WTC11 (cell line): Measurements from ENCODE around the gene MAN2B2. TPM values are rescaled to one million over a fixed set of nuclear protein-coding genes. Genes with fewer than 3 reads are reported as not detected.

Source experiments
- ATAC-seq: fragments of 200-7000 bp; cut with Tn5 transposase; 2 replicates; pipeline ENCODE4 v1.10.0; 2021; ENCODE audit warnings: mild to moderate bottlenecking, moderate library complexity
- CTCF ChIA-PET: fragments of 300-600 bp; sonication (Branson Sonifier 250); formaldehyde crosslinking; loops from one replicate; lab custom pipeline; 2021; ENCODE audit warnings: antibody characterized with exemption; lab: Charles Lee
- POLR2A ChIA-PET: fragments of 350-600 bp; sonication (Branson Sonifier 250); formaldehyde crosslinking; loops from one replicate; lab custom pipeline; 2021; ENCODE audit warnings: antibody characterized with exemption; lab: Charles Lee
- DNase-seq: peaks from one replicate; pipeline ENCODE4 v3.0.0; 2021; ENCODE audit warnings: low spot score
- H3K27ac Mint-ChIP-seq: 2 replicates; pipeline ENCODE4 v1.8.0; 2021; ENCODE audit warnings: mixed read lengths
- H3K27me3 Mint-ChIP-seq: 2 replicates; pipeline ENCODE4 v1.8.0; 2021; ENCODE audit warnings: low read depth, mild to moderate bottlenecking, moderate library complexity, mixed read lengths
- H3K36me3 Mint-ChIP-seq: 2 replicates; pipeline ENCODE4 v1.8.0; 2021; ENCODE audit warnings: mixed read lengths
- H3K4me1 Mint-ChIP-seq: 2 replicates; pipeline ENCODE4 v1.8.0; 2022; ENCODE audit warnings: mixed read lengths
- H3K4me3 Mint-ChIP-seq: 2 replicates; pipeline ENCODE4 v1.8.0; 2021; ENCODE audit warnings: mild to moderate bottlenecking, moderate library complexity, mixed read lengths
- H3K9me3 Mint-ChIP-seq: 2 replicates; pipeline ENCODE4 v1.8.0; 2021; ENCODE audit warnings: mixed read lengths
- AR ChIP-seq: fragments of 250-450 bp; sonication (Bioruptor Pico); IDR thresholded peaks from 2 replicates; pipeline ENCODE4 v1.9.0; 2021; ENCODE audit warnings: mild to moderate bottlenecking
- ARID4B ChIP-seq: sonication (generic); formaldehyde crosslinking; IDR thresholded peaks from 2 replicates; pipeline ENCODE4 v1.8.0; 2023; ENCODE audit warnings: missing genetic modification reagents, mild to moderate bottlenecking, borderline replicate concordance
- E2F4 ChIP-seq: sonication (generic); formaldehyde crosslinking; IDR thresholded peaks from 2 replicates; pipeline ENCODE4 v1.8.1; 2022; ENCODE audit warnings: low read depth, mild to moderate bottlenecking, moderate library complexity, missing genetic modification reagents, borderline replicate concordance
- ELF4 ChIP-seq: sonication (generic); formaldehyde crosslinking; IDR thresholded peaks from 2 replicates; pipeline ENCODE4 v1.8.1; 2022; ENCODE audit warnings: low read depth, mild to moderate bottlenecking, moderate library complexity, missing genetic modification reagents
- GABPB1 ChIP-seq: sonication (generic); formaldehyde crosslinking; IDR thresholded peaks from 2 replicates; pipeline ENCODE4 v1.8.1; 2023; ENCODE audit warnings: mild to moderate bottlenecking, missing genetic modification reagents
- NR1H2 ChIP-seq: sonication (generic); formaldehyde crosslinking; IDR thresholded peaks from 2 replicates; pipeline ENCODE4 v1.9.0; 2021; ENCODE audit warnings: mild to moderate bottlenecking, moderate library complexity, missing genetic modification reagents
- NR3C1 ChIP-seq: sonication (generic); formaldehyde crosslinking; conservative IDR thresholded peaks from 2 replicates; pipeline ENCODE4 v1.8.1; 2023; ENCODE audit warnings: low read depth, mild to moderate bottlenecking, missing genetic modification reagents
- OVOL2 ChIP-seq: fragments of 250-450 bp; sonication (Bioruptor Pico); IDR thresholded peaks from 2 replicates; pipeline ENCODE4 v1.9.0; 2021; ENCODE audit warnings: mild to moderate bottlenecking, borderline replicate concordance
- USF2 ChIP-seq: sonication (generic); formaldehyde crosslinking; IDR thresholded peaks from 2 replicates; pipeline ENCODE4 v1.8.1; 2023; ENCODE audit warnings: mild to moderate bottlenecking, missing genetic modification reagents, moderate library complexity
- ZNF232 ChIP-seq: sonication (generic); formaldehyde crosslinking; IDR thresholded peaks from 2 replicates; pipeline ENCODE4 v1.8.0; 2022; ENCODE audit warnings: mild to moderate bottlenecking, missing genetic modification reagents
- ZNF281 ChIP-seq: sonication (generic); formaldehyde crosslinking; IDR thresholded peaks from 2 replicates; pipeline ENCODE4 v1.8.0; 2023; ENCODE audit warnings: mild to moderate bottlenecking, missing genetic modification reagents
- ZNF317 ChIP-seq: sonication (generic); formaldehyde crosslinking; IDR thresholded peaks from 2 replicates; pipeline ENCODE4 v1.8.1; 2023; ENCODE audit warnings: low read depth, mild to moderate bottlenecking, moderate library complexity, missing genetic modification reagents, borderline replicate concordance
- total RNA-seq: library from RNA; stranded (reverse); gene quantifications from 3 replicates; pipeline ENCODE4 v1.2.3, GENCODE V29; 2021

The MAN2B2 gene
- total RNA-seq, 1 experiment from 2014 or later = 6.3 TPM

DNA sequence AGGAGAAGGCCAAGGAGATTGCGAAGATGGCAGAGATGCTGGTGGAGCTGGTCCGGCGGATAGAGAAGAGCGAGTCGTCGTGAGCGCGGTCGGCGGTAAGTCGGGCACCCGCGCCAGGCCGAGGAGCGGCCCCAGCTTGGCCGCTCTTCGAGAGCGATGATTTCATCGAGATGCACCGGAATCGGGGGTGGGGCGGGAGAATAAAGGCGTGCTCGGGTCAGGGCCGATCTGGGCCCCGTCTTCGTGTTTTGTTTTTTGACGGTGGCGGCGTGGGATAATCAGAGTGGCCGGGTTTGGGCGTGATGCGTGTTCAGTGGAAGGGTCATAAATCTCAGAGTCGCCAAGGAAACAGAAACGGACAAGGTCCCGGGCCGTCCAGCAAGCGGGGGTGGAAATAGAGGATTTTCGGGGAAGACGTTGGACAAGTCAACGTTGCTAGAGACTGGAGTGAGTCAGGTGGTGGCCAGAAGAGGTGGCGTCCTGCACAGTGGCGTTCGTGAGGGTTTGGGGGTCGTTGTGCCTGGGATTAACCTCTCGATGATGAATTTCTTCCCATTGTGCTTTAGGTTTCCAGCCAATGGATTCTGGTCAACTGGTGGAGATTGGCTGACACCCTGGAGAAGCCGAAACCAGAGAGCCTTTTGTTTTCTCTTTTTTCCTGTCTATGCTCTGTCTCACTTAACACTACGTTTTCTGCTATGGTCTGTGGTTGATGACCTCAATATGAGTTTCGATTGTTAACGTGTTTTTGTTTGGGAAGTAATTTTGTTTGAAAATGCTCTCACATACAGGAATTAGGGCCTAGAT, 66.4 kb downstream of the MAN2B2 start (continued):
- TF ChIP-seq USF2 (CRISPR knock-in tag) = no peak
- TF ChIP-seq ZNF232 (CRISPR knock-in tag) = no peak
- TF ChIP-seq ZNF281 (CRISPR knock-in tag) = no peak
- TF ChIP-seq ZNF317 (CRISPR knock-in tag) = no peak

DNA sequence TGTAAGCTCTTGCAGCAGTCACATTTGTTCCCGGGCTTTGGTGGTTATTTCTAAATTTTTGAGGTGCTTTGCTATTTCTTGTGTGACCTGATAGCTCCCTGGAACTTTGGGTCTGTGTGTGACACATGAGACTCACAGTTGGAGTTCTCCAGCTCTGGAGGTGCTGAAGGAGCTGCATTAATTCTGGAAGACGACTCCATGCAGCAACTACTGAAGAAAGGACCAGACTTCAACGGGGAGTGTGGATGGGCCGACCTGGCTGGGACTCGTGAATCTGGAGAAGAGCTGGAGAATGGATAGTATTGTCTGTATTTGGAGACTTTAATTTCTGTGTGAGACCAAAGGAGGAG, 67.0 kb downstream of the MAN2B2 start:
- TF ChIP-seq NR3C1 = no peak
- TF ChIP-seq NR1H2 = no peak
- no peak for TF ChIP-seq OVOL2
- no peak for TF ChIP-seq ELF4
- TF ChIP-seq ZNF281 (CRISPR knock-in tag) = no peak
- TF ChIP-seq AR (CRISPR knock-in tag) = no peak
- TF ChIP-seq GABPB1 (CRISPR knock-in tag) = no peak
- no peak for TF ChIP-seq E2F4
- TF ChIP-seq ARID4B (CRISPR knock-in tag) = no peak
- TF ChIP-seq, all 79 proteins: peak for 0
- Mint-ChIP-seq H3K36me3 (peaks cover 26% of the 10 kb centered on the region), H3K4me1 (peaks cover 22% of the 10 kb centered on the region), H3K4me3 (peak overlapping the region; percentile 100), H3K9me3 (no peaks in the 10 kb centered on the region), H3K27me3 (peaks cover under 1% of the 10 kb centered on the region; the same call in 1 of the 2 replicates), H3K27ac (peak overlapping the region; percentile 99)
- POLR2A ChIA-PET = no interaction called here
- DNase-seq (no peak), ATAC-seq (no peak)
- CTCF ChIA-PET = interaction anchor here (0.6 to 1.6 kb wide), 4 partner anchors 22 to 310 kb away, joined by 3 to 4 read pairs (median 4); no protein-coding TSS in a partner anchor
